Sigmoid colon (tissue), 7 donors: ENCODE data around the gene CFAP57. TPM values are rescaled to one million over a fixed set of nuclear protein-coding genes. Genes with fewer than 3 reads are reported as not detected.

Experiments used
- DNase-seq: peaks from one replicate; pipeline ENCODE4 v3.0.0-alpha.2; 2019
- H3K27ac ChIP-seq, 4 donors: fragments of 200-600 bp; sonication (generic); one replicate each; pipeline ENCODE4 v1.5.1; 2016 to 2019; ENCODE audit warnings: mild to moderate bottlenecking in 1 of 4
- H3K27me3 ChIP-seq, 3 donors: fragments of 200-600 bp; sonication (generic); one replicate each; pipeline ENCODE4 v1.5.1; 2019; ENCODE audit warnings: mild to moderate bottlenecking in 1 of 3
- H3K36me3 ChIP-seq, 4 donors: fragments of 200-600 bp; sonication (generic); one replicate each; pipeline ENCODE4 v1.5.1; 2016 to 2019
- H3K4me1 ChIP-seq, 4 donors: fragments of 200-600 bp; sonication (generic); one replicate each; pipeline ENCODE4 v1.5.1; 2017 to 2019
- H3K4me3 ChIP-seq, 4 donors: fragments of 200-600 bp; sonication (generic); one replicate each; pipeline ENCODE4 v1.5.1; 2017 to 2019; ENCODE audit warnings: mild to moderate bottlenecking in 2 of 4, moderate library complexity in 1 of 4
- H3K9me3 ChIP-seq, 4 donors: fragments of 200-600 bp in 3 of 4; sonication (generic) in 3 of 4; one replicate each; pipeline versions ENCODE4 v1.5.1 to v1.6.1; 2013 to 2019
- CTCF ChIP-seq, 4 experiments: fragments of 450-650 bp in 3 of 4; fragments of 200-600 bp in 1 of 4; IDR thresholded peaks; one replicate each; pipeline ENCODE4 v1.5.1; 2016 to 2019; ENCODE audit warnings: antibody characterized with exemption in 4 of 4, mild to moderate bottlenecking in 3 of 4, moderate library complexity in 2 of 4
- EP300 ChIP-seq, 4 donors: sonication (generic); formaldehyde crosslinking; IDR thresholded peaks; one replicate each; pipeline ENCODE4 v1.6.1; 2017; ENCODE audit warnings: antibody characterized with exemption in 4 of 4
- POLR2A ChIP-seq, 2 donors: fragments of 450-650 bp; IDR thresholded peaks; one replicate each; pipeline ENCODE4 v1.6.1; 2016; ENCODE audit warnings: antibody characterized with exemption in 2 of 2, mild to moderate bottlenecking in 2 of 2, moderate library complexity in 2 of 2
- POLR2AphosphoS5 ChIP-seq, 4 donors: sonication (generic); formaldehyde crosslinking; IDR thresholded peaks; one replicate each; pipeline ENCODE4 v1.6.1; 2017; ENCODE audit warnings: antibody characterized with exemption in 4 of 4
- WGBS, 2 donors: extraction: QIAGEN DNeasy Blood & Tissue Kit; methylation state at CpG; one replicate each; pipeline ENCODE4 v1.1.7; 2013; 5-methylcytosine and 5-hydroxymethylcytosine counted together
- intact Hi-C: fragments of 100-400 bp; cut with DNase I; formaldehyde crosslinking; loops from one replicate; pipeline ENCODE4 v1.15.1; 2023
- polyA plus RNA-seq, 3 donors: library from polyadenylated mRNA; stranded (reverse); fragments of 200-250 nt; gene quantifications; one replicate each; pipeline ENCODE4 v1.2.3, GENCODE V29; 2013
- total RNA-seq, 4 donors: library from RNA; depleted of rRNA; stranded (reverse); fragments of >200 nt; gene quantifications; one replicate each; pipeline ENCODE4 v1.1.0, GENCODE V29; 2016
- donor health status: healthy with polysubstance abuse.
- donor health status: Bipolar disorder and iron deficiency.
- donor health status: healthy.

CFAP57 gene
- total and polyA plus RNA-seq, 7 donors = under 0.01 to 0.06 TPM; not detected in 5

DNA sequence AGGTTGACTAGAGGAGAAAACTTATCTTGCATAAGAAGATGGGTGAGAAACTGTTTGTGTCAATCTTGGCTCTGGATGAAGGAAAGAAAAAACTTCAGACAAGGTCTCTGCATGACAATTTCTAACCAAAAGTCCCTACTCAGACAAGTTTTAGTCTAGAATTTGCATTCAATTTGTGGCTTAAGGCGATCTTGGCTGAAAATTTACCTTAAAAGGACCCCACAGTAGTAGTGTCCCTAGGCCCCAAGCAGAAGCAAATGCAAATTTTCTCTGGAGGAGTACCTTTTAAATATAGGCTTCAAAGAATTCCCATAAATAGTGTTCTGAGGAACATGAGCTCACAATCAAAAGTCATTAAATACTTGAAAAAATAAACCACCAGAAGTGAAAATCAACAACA is 80.1 kb downstream of the CFAP57 start:
- no peak for TF ChIP-seq EP300 (IDR thresholded peaks at IDR 0.05)
- TF ChIP-seq POLR2A (IDR thresholded peaks at IDR 0.05) = no peak
- TF ChIP-seq CTCF (IDR thresholded peaks at IDR 0.05) = no peak
- no peak for TF ChIP-seq POLR2AphosphoS5 (IDR thresholded peaks at IDR 0.05)
- H3K27ac ChIP-seq = no peak overlapping the region
- no peaks in the 10 kb centered on the region for H3K4me1 ChIP-seq
- no peak overlapping the region for H3K4me3 ChIP-seq
- H3K9me3 ChIP-seq = no peaks in the 10 kb centered on the region
- WGBS, 2 donors = 87 to 90% methylated on average over 1 of the region's 1 CpG
- no peak for DNase-seq
- intact Hi-C loops = no loop called here
- H3K36me3 ChIP-seq = no peaks in the 10 kb centered on the region
- no peaks in the 10 kb centered on the region for H3K27me3 ChIP-seq

- H3K4me3 ChIP-seq = no peak overlapping the region
- H3K27me3 ChIP-seq = no peaks in the 10 kb centered on the region
- no peak overlapping the region for H3K27ac ChIP-seq
- no peaks in the 10 kb centered on the region for H3K36me3 ChIP-seq
- intact Hi-C loops = no loop called here
- no peaks in the 10 kb centered on the region for H3K9me3 ChIP-seq
- H3K4me1 ChIP-seq = no peaks in the 10 kb centered on the region
- TF ChIP-seq POLR2A (IDR thresholded peaks at IDR 0.05) = no peak
- TF ChIP-seq CTCF (IDR thresholded peaks at IDR 0.05) = no peak
- no peak for TF ChIP-seq EP300 (IDR thresholded peaks at IDR 0.05)
- TF ChIP-seq POLR2AphosphoS5 (IDR thresholded peaks at IDR 0.05) = no peak
- DNase-seq = no peak
- 93 to 94% methylated on average over 4 of the region's 4 CpGs for WGBS, 2 donors
Observed at GRCh38 chr1:43253173-43253572, 81.0 kb downstream of the CFAP57 start.

DNA sequence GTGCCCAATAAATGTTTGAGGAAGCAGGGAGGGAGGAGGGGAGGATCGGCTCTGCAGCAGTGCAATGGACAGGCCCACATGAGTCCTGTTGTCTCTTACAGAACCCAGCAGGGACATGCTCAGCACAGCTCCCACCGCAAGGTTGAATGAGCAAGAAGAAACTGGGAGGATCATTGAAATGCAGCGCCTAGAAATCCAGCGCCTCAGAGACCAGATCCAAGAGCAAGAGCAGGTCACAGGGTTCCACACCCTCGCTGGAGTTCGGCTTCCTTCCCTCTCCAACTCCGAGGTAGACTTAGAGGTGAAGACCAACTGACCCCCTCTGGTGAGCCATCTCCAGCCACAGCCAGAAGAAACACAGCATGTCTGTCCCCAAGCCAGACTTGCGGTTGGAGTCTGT is 81.7 kb downstream of the CFAP57 start:
- Histone ChIP-seq H3K36me3 (no peaks in the 10 kb centered on the region), H3K27me3 (no peaks in the 10 kb centered on the region), H3K4me3 (no peak overlapping the region), H3K4me1 (no peaks in the 10 kb centered on the region), H3K27ac (no peak overlapping the region), H3K9me3 (no peaks in the 10 kb centered on the region)
- intact Hi-C loops = no loop called here
- DNase-seq = no peak
- WGBS, 2 donors = 93 to 94% methylated on average over 8 of the region's 8 CpGs
- TF ChIP-seq POLR2AphosphoS5 (IDR thresholded peaks at IDR 0.05) (no peak), POLR2A (IDR thresholded peaks at IDR 0.05) (no peak), CTCF (IDR thresholded peaks at IDR 0.05) (no peak), EP300 (IDR thresholded peaks at IDR 0.05) (no peak)

GRCh38 chr1:43255438-43256210 is 83.5 kb downstream of the CFAP57 start:
- TF ChIP-seq POLR2AphosphoS5 (IDR thresholded peaks at IDR 0.05) (no peak), EP300 (IDR thresholded peaks at IDR 0.05) (no peak), POLR2A (IDR thresholded peaks at IDR 0.05) (no peak), CTCF (IDR thresholded peaks at IDR 0.05) (no peak)
- Histone ChIP-seq H3K36me3 (no peaks in the 10 kb centered on the region), H3K27me3 (no peaks in the 10 kb centered on the region), H3K4me1 (no peaks in the 10 kb centered on the region), H3K9me3 (no peaks in the 10 kb centered on the region), H3K4me3 (no peak overlapping the region), H3K27ac (no peak overlapping the region)
- 78 to 86% methylated on average over 10 of the region's 10 CpGs for WGBS, 2 donors
- DNase-seq = no peak
- intact Hi-C loops = no loop called here
